A673 (cell line): ENCODE results near the gene CCL11.

Source experiments
- EZH2 ChIP-seq: fragments of 200-600 bp; sonication (generic); IDR thresholded peaks from 2 replicates; pipeline ENCODE4 v1.6.1; 2017; ENCODE audit warnings: borderline replicate concordance, low read depth, mild to moderate bottlenecking, mixed read lengths, antibody characterized with exemption, low read length; ENCODE audit not compliant: poor library complexity, severe bottlenecking
- TF ChIP-seq, protein P1 (sequence below): fragments of 300-800, 200-600 bp; sonication (generic); conservative IDR thresholded peaks from 2 replicates; pipeline ENCODE4 v1.5.1; 2017; ENCODE audit warnings: low read depth, mild to moderate bottlenecking, antibody characterized with exemption, low read length, moderate library complexity, mixed read lengths

DNA sequence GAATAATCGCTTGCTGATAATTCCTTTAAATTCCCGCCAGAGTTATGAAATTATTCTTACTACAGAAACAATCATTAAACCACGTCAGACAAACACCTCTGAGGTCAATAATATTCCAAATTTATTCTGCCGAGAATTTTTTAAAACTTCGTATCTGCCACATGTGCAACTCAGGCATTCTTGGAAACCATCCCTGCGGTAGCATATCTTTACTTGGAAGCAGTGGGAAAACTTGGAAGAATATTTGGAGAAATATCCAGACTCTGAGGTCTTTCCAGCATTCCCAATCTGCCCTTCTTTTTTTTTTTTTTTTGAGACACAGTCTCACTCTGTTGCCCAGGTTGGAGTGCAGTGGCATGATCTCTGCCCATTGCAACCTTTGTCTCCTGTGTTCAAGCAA lies 2.0 kb upstream of the CCL11 start:
- TF ChIP-seq, protein P1, sequence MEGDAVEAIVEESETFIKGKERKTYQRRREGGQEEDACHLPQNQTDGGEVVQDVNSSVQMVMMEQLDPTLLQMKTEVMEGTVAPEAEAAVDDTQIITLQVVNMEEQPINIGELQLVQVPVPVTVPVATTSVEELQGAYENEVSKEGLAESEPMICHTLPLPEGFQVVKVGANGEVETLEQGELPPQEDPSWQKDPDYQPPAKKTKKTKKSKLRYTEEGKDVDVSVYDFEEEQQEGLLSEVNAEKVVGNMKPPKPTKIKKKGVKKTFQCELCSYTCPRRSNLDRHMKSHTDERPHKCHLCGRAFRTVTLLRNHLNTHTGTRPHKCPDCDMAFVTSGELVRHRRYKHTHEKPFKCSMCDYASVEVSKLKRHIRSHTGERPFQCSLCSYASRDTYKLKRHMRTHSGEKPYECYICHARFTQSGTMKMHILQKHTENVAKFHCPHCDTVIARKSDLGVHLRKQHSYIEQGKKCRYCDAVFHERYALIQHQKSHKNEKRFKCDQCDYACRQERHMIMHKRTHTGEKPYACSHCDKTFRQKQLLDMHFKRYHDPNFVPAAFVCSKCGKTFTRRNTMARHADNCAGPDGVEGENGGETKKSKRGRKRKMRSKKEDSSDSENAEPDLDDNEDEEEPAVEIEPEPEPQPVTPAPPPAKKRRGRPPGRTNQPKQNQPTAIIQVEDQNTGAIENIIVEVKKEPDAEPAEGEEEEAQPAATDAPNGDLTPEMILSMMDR: no peak
- no peak for TF ChIP-seq EZH2
